ENCODE data around the gene SH3RF2. TPM values are rescaled to one million over a fixed set of nuclear protein-coding genes. Genes with fewer than 3 reads are reported as not detected.
"Not testable (repeated sequence)": the region's sequence is repeated elsewhere in the genome, so short reads cannot be mapped to it uniquely, and the experiment has no call there.

SH3RF2 gene
- polyA plus RNA-seq, 3 donors: not detected

DNA sequence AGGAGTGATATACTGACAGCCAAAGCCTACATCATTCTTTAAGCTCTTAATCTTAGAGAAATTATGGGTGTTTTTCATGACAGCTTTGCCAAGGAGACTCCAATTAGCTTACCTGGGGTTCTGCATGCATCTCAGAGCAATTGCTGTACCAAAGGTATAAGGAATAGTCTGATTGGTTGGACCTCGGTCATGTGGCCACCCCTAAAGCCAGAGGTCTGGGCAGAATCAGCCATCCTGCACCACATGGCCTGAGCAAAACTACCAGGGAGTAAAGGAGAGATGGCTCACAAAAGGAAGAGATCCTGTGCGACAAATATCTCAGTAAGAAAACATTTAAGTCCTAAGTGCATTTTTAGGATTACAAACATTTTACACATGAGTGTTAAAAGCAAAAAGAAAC lies 25.6 kb downstream of the SH3RF2 start:
- no peaks in the 10 kb centered on the region for H3K9me3 ChIP-seq (replicated peaks in 1 of 2; ENCODE audit: control insufficient read depth in 1 of 2, insufficient read depth in 1 of 2, low read length in 2 of 2)
- Mint-ChIP-seq H3K27me3 (ENCODE audit: low read depth in 3 of 3) (peaks cover 15 to 31% (median 29%) of the 10 kb centered on the region in 3 donors), H3K4me3 (no peak overlapping the region), H3K36me3 (no peaks in the 10 kb centered on the region), H3K4me1 (peaks cover 5% of the 10 kb centered on the region), H3K27ac (no peak overlapping the region), H3K9me3 (peaks cover 0 to 3% (median 0%) of the 10 kb centered on the region in 7 donors)
- no peaks in the 10 kb centered on the region for H3K4me1 ChIP-seq (ENCODE audit: control insufficient read depth in 1 of 2, insufficient read depth in 2 of 2, low read length in 2 of 2)
- no peak overlapping the region for H3K4me3 ChIP-seq (replicated peaks in 1 of 3; ENCODE audit: low read depth in 2 of 3, low read length in 3 of 3)
- DNase-seq: no peak
- H3K27me3 ChIP-seq (ENCODE audit: control insufficient read depth in 2 of 2, insufficient read depth in 2 of 2, low read length in 2 of 2): peaks cover 5 to 12% of the 10 kb centered on the region in 2 donors
- H4K20me1 ChIP-seq (ENCODE audit: insufficient read depth, low read length): no peaks in the 10 kb centered on the region
- H3K4me2 ChIP-seq (replicated peaks; ENCODE audit: extremely low read depth, low read length, poor library complexity, severe bottlenecking): no peak overlapping the region
- H3K27ac ChIP-seq (ENCODE audit: low read depth in 1 of 2, low read length in 2 of 2): no peak overlapping the region
- TF ChIP-seq, protein P1, sequence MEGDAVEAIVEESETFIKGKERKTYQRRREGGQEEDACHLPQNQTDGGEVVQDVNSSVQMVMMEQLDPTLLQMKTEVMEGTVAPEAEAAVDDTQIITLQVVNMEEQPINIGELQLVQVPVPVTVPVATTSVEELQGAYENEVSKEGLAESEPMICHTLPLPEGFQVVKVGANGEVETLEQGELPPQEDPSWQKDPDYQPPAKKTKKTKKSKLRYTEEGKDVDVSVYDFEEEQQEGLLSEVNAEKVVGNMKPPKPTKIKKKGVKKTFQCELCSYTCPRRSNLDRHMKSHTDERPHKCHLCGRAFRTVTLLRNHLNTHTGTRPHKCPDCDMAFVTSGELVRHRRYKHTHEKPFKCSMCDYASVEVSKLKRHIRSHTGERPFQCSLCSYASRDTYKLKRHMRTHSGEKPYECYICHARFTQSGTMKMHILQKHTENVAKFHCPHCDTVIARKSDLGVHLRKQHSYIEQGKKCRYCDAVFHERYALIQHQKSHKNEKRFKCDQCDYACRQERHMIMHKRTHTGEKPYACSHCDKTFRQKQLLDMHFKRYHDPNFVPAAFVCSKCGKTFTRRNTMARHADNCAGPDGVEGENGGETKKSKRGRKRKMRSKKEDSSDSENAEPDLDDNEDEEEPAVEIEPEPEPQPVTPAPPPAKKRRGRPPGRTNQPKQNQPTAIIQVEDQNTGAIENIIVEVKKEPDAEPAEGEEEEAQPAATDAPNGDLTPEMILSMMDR (IDR thresholded peaks at IDR 0.05): no peak
- no peak overlapping the region for H3K9ac ChIP-seq (ENCODE audit: insufficient read depth, low read length, poor library complexity, severe bottlenecking)
- WGBS (ENCODE audit: insufficient coverage): 67% methylated on average over 1 of the region's 2 CpGs
- H2AFZ ChIP-seq (ENCODE audit: insufficient read depth, low read depth, low read length, poor library complexity, severe bottlenecking): no peak overlapping the region
- H3K36me3 ChIP-seq (replicated peaks in 1 of 2; ENCODE audit: control insufficient read depth in 1 of 2, insufficient read depth in 2 of 2, low read length in 2 of 2): no peaks in the 10 kb centered on the region
- no peaks in the 10 kb centered on the region for H3K79me2 ChIP-seq (ENCODE audit: insufficient read depth, low read length)
- intact Hi-C loops (cut with micrococcal nuclease): no loop called here

DNA sequence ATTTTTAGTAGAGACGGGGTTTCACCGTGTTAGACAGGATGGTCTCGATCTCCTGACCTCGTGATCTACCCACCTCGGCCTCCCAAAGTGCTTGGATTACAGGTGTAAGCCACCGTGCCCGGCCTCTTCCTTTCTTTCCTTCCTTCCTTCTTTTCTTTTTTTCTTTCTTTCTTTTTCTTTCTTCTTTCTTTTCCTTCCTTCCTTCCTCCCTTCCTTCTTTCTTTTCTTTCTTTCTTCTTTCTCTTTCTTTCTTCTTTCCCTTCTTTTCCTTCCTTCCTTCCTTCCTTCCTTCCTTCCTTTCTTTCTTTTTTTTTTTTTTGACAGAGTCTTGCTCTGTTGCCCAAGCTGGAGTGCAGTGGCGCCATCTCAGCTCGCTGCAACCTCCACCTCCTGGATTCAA lies 27.6 kb downstream of the SH3RF2 start:
- H3K27me3 ChIP-seq (ENCODE audit: control insufficient read depth in 2 of 2, insufficient read depth in 2 of 2, low read length in 2 of 2); H3K36me3 Mint-ChIP-seq; H3K36me3 ChIP-seq (replicated peaks in 1 of 2; ENCODE audit: control insufficient read depth in 1 of 2, insufficient read depth in 2 of 2, low read length in 2 of 2); H3K4me2 ChIP-seq (replicated peaks; ENCODE audit: extremely low read depth, low read length, poor library complexity, severe bottlenecking); intact Hi-C loops (cut with micrococcal nuclease); H4K20me1 ChIP-seq (ENCODE audit: insufficient read depth, low read length); H3K9me3 ChIP-seq (replicated peaks in 1 of 2; ENCODE audit: control insufficient read depth in 1 of 2, insufficient read depth in 1 of 2, low read length in 2 of 2); H3K27ac ChIP-seq (ENCODE audit: low read depth in 1 of 2, low read length in 2 of 2); DNase-seq; H3K9me3 Mint-ChIP-seq; H3K4me3 Mint-ChIP-seq; H3K27ac Mint-ChIP-seq; H3K4me1 ChIP-seq (ENCODE audit: control insufficient read depth in 1 of 2, insufficient read depth in 2 of 2, low read length in 2 of 2); H3K79me2 ChIP-seq (ENCODE audit: insufficient read depth, low read length); H3K4me1 Mint-ChIP-seq; H3K4me3 ChIP-seq (replicated peaks in 1 of 3; ENCODE audit: low read depth in 2 of 3, low read length in 3 of 3); H2AFZ ChIP-seq (ENCODE audit: insufficient read depth, low read depth, low read length, poor library complexity, severe bottlenecking); H3K9ac ChIP-seq (ENCODE audit: insufficient read depth, low read length, poor library complexity, severe bottlenecking): not testable (repeated sequence)
- 81% methylated on average over 5 of the region's 9 CpGs for WGBS (ENCODE audit: insufficient coverage)
- peaks cover 19 to 31% (median 29%) of the 10 kb centered on the region in 3 donors for H3K27me3 Mint-ChIP-seq (ENCODE audit: low read depth in 3 of 3)

Measured in CD14-positive monocyte (primary cell).